Trophoblast cell (in vitro differentiated cells and primary cell): ENCODE measurements around the gene RHEB.

Experiments
- DNase-seq, 2 donors: peaks; one replicate each; pipeline ENCODE4 v3.0.0-alpha.2; 2016
- H2AFZ ChIP-seq: 2 replicates; pipeline ENCODE4 v1.6.1; 2013; ENCODE audit warnings: low read length, moderate library complexity, mild to moderate bottlenecking; ENCODE audit not compliant: insufficient read depth, poor library complexity
- H2AK5ac ChIP-seq: 2 replicates; pipeline ENCODE4 v1.6.1; 2013; ENCODE audit warnings: mild to moderate bottlenecking, low read length
- H2BK120ac ChIP-seq: 2 replicates; pipeline ENCODE4 v1.6.1; 2013; ENCODE audit warnings: low read length, mild to moderate bottlenecking, moderate library complexity; ENCODE audit not compliant: insufficient read depth, poor library complexity
- H2BK12ac ChIP-seq: 2 replicates; pipeline ENCODE4 v1.6.1; 2013; ENCODE audit warnings: mild to moderate bottlenecking, low read length, moderate library complexity
- H2BK5ac ChIP-seq: 2 replicates; pipeline ENCODE4 v1.6.1; 2013; ENCODE audit warnings: low read length, low read depth, moderate library complexity, mild to moderate bottlenecking; ENCODE audit not compliant: poor library complexity
- H3K14ac ChIP-seq: 2 replicates; pipeline ENCODE4 v1.6.1; 2013; ENCODE audit warnings: mild to moderate bottlenecking, low read length
- H3K18ac ChIP-seq: 2 replicates; pipeline ENCODE4 v1.6.1; 2013; ENCODE audit warnings: mild to moderate bottlenecking, low read length
- H3K23ac ChIP-seq: 2 replicates; pipeline ENCODE4 v1.6.1; 2013; ENCODE audit warnings: low read length
- H3K27ac ChIP-seq: 2 replicates; pipeline ENCODE4 v1.5.1; 2013; ENCODE audit warnings: low read depth, mild to moderate bottlenecking, inconsistent platforms, low read length, moderate library complexity
- H3K27me3 ChIP-seq: 2 replicates; pipeline ENCODE4 v1.6.1; 2013; ENCODE audit warnings: inconsistent platforms, mild to moderate bottlenecking, low read length, moderate library complexity; ENCODE audit not compliant: insufficient read depth
- H3K36me3 ChIP-seq, 2 experiments: 1 replicate in 1 of 2; 2 replicates in 1 of 2; pipeline ENCODE4 v1.6.1; 2013; ENCODE audit warnings: low read length in 2 of 2, mild to moderate bottlenecking in 2 of 2, moderate library complexity in 1 of 2; ENCODE audit not compliant: insufficient read depth in 2 of 2, control insufficient read depth in 1 of 2
- H3K4ac ChIP-seq: 2 replicates; pipeline ENCODE4 v1.6.1; 2013; ENCODE audit warnings: low read depth, mild to moderate bottlenecking, low read length, moderate library complexity
- H3K4me1 ChIP-seq, 2 experiments: 1 replicate in 1 of 2; 2 replicates in 1 of 2; pipeline ENCODE4 v1.6.1; 2013; ENCODE audit warnings: low read length in 2 of 2, mild to moderate bottlenecking in 2 of 2, moderate library complexity in 1 of 2; ENCODE audit not compliant: insufficient read depth in 2 of 2, control insufficient read depth in 1 of 2
- H3K4me2 ChIP-seq: 2 replicates; pipeline ENCODE4 v1.6.1; 2013; ENCODE audit warnings: inconsistent platforms, mild to moderate bottlenecking, low read length, moderate library complexity
- H3K4me3 ChIP-seq: 2 replicates; pipeline ENCODE4 v1.5.1; 2013; ENCODE audit warnings: mild to moderate bottlenecking, low read depth, low read length, inconsistent platforms
- H3K79me1 ChIP-seq: one replicate; pipeline ENCODE4 v1.6.1; 2013; ENCODE audit warnings: low read length
- H3K79me2 ChIP-seq: 2 replicates; pipeline ENCODE4 v1.6.1; 2013; ENCODE audit warnings: low read length, mild to moderate bottlenecking; ENCODE audit not compliant: control insufficient read depth, insufficient read depth, poor library complexity
- H3K9ac ChIP-seq: 2 replicates; pipeline ENCODE4 v1.6.1; 2013; ENCODE audit warnings: mild to moderate bottlenecking, low read length
- H3K9me3 ChIP-seq: 2 replicates; pipeline ENCODE4 v1.6.1; 2013; ENCODE audit warnings: low read depth, mild to moderate bottlenecking, control low read depth, inconsistent platforms, low read length; ENCODE audit not compliant: insufficient read depth
- H4K12ac ChIP-seq: 2 replicates; pipeline ENCODE4 v1.6.1; 2013; ENCODE audit warnings: low read depth, mild to moderate bottlenecking, low read length, moderate library complexity
- H4K8ac ChIP-seq: 2 replicates; pipeline ENCODE4 v1.6.1; 2013; ENCODE audit warnings: low read depth, mild to moderate bottlenecking, low read length, moderate library complexity
- H4K91ac ChIP-seq: one replicate; pipeline ENCODE4 v1.6.1; 2013; ENCODE audit warnings: low read depth, mild to moderate bottlenecking, low read length, moderate library complexity
- WGBS: extraction: QIAGEN DNeasy Blood & Tissue Kit; methylation state at CpG from one replicate; pipeline ENCODE4 v1.1.7; 2013; ENCODE audit warnings: missing lambda C conversion rate; ENCODE audit not compliant: insufficient read length, insufficient coverage; ENCODE audit errors: extremely low coverage; 5-methylcytosine and 5-hydroxymethylcytosine counted together

Gene RHEB

DNA sequence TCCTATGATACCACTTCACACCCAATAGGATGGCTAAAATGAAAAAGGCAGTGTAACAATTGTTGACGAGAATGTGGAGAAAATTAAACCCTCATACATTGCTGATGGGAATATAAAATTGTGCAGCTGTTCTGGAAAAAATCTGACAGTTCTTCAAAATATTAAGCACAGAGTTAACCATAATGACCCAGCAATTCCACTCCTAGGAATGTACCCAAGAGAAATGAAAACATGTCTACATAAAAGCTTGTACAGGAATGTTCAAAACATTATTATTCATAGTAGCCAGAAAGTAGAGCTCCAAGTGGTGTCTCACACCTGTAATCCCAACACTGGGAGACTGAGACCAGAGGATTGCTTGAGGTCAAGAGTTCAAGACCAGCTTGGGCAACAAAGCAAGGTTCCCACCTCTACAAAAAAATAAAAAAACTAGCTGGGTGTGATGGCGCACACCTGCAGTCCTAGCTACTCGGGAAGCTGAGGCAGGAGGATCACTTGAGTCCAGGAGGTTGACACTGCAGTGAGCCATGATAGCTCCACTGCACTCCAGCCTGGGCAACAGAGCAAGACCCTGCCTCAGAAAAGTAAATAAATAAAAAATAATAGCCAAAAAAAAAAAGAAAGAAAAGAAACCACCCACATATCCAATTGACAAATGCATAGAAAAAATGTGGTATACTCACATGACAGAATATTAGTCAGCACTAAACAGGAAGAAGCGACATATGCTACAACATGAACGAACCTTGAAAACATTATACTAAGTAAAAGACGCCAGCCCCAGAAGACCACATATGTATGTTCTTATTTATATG lies 5.0 kb downstream of the RHEB start:
- Histone ChIP-seq H3K27me3 (no peaks in the 10 kb centered on the region), H3K9me3 (no peaks in the 10 kb centered on the region), H3K4me2 (no peak overlapping the region), H3K14ac (no peak overlapping the region), H2BK12ac (no peak overlapping the region), H3K4me1 (peaks cover 0 to 8% of the 10 kb centered on the region in 2 experiments), H3K36me3 (no peaks in the 10 kb centered on the region), H4K12ac (no peak overlapping the region), H4K91ac (no peak overlapping the region), H2BK120ac (no peak overlapping the region), H3K27ac (no peak overlapping the region), H4K8ac (no peak overlapping the region), H2AK5ac (no peak overlapping the region), H3K23ac (no peak overlapping the region), H3K18ac (no peak overlapping the region), H3K79me2 (peaks cover 36% of the 10 kb centered on the region), H3K9ac (no peak overlapping the region), H3K79me1 (peaks cover 9% of the 10 kb centered on the region), H2BK5ac (no peak overlapping the region), H3K4ac (peak overlapping the region; percentile 78), H2AFZ (no peak overlapping the region), H3K4me3 (no peak overlapping the region)
- DNase-seq: peak in 1 of 2 donors; percentile 26
- WGBS: no CpG with 5 or more reads among the region's 6 CpGs

DNA sequence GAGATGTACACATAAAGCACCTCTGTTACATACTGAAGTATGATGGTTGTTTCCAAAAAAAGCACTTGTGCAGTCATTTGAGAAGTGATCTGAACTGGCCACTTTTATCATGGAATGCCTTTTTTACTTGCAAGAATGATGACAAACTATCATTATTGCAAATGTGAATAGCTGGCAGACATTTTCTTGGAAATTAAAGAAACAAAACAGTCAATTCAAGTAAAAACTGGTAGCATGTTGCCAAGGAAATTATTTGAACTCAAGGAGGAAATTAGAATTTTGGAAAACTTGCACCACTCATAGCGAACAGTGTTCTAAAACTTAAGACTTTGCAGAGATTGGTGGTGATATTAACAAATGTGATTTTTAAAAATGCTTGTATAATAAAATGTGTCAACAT lies 6.6 kb downstream of the RHEB start:
- no peak overlapping the region for H3K18ac ChIP-seq
- no peak overlapping the region for H3K27ac ChIP-seq
- no peak overlapping the region for H3K9ac ChIP-seq
- H4K91ac ChIP-seq: no peak overlapping the region
- H2BK120ac ChIP-seq: no peak overlapping the region
- H4K12ac ChIP-seq: no peak overlapping the region
- no peak overlapping the region for H2AK5ac ChIP-seq
- H2AFZ ChIP-seq: no peak overlapping the region
- no peaks in the 10 kb centered on the region for H3K9me3 ChIP-seq
- H3K27me3 ChIP-seq: no peaks in the 10 kb centered on the region
- H3K79me1 ChIP-seq: no peaks in the 10 kb centered on the region
- no peak overlapping the region for H3K23ac ChIP-seq
- no peak overlapping the region for H2BK5ac ChIP-seq
- peaks cover 32% of the 10 kb centered on the region for H3K79me2 ChIP-seq
- H3K14ac ChIP-seq: no peak overlapping the region
- peak overlapping the region; percentile 58 for H3K4ac ChIP-seq
- H3K36me3 ChIP-seq: no peaks in the 10 kb centered on the region
- no peak overlapping the region for H3K4me2 ChIP-seq
- H3K4me1 ChIP-seq: peaks cover 0 to 10% of the 10 kb centered on the region in 2 experiments
- no peak overlapping the region for H2BK12ac ChIP-seq
- no peak overlapping the region for H4K8ac ChIP-seq
- no peak for DNase-seq
- H3K4me3 ChIP-seq: no peak overlapping the region
- WGBS: no CpG with 5 or more reads among the region's 1 CpG

DNA sequence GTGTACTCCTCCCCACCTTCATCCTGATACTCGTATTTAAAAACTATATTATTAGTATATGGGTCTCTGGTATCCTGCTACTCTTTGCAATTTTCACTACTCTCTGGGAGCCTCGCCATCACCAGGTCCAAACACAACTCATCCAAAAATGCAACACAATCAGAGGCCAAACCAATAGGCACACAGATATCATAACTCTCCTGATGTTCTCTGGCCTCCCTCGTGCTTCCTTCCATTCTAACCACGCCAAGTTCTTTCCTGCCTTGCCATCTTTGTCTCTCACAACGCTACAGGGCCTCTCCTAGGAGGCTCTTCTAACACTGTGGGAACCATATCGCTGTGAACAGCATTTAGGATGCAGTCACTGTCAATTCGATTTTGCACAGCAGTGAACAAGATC lies 7.3 kb downstream of the RHEB start:
- no peak overlapping the region for H3K27ac ChIP-seq

DNA sequence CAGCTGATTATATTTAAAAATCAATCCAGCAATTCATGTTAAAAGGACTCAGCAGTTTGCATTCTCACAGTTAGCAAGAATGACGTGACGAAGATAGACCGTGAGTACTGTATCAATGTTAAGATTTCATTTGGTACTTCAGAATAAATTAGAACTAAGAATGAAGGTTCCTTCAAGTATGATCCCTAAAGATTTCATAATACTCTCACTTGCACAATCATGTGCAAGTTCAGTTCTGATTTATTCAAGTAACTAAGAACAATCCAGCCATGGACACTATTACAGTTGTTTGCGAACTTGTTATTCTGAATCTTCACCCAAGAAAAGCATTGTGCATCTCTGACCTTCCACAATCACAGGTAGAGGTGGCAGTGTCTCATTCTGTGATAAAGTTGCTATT lies 7.7 kb downstream of the RHEB start:
- DNase-seq: peak in 1 of 2 donors; percentile 25
- H4K12ac ChIP-seq: no peak overlapping the region
- peak overlapping the region; percentile 70 for H3K4ac ChIP-seq
- H3K23ac ChIP-seq: no peak overlapping the region
- H4K8ac ChIP-seq: no peak overlapping the region
- no peaks in the 10 kb centered on the region for H3K9me3 ChIP-seq
- no peaks in the 10 kb centered on the region for H3K36me3 ChIP-seq
- H3K4me3 ChIP-seq: no peak overlapping the region
- H2BK120ac ChIP-seq: no peak overlapping the region
- H3K9ac ChIP-seq: no peak overlapping the region
- peaks cover 0 to 5% of the 10 kb centered on the region in 2 experiments for H3K4me1 ChIP-seq
- H3K14ac ChIP-seq: no peak overlapping the region
- no CpG with 5 or more reads among the region's 4 CpGs for WGBS
- no peaks in the 10 kb centered on the region for H3K79me1 ChIP-seq
- no peak overlapping the region for H4K91ac ChIP-seq
- H3K4me2 ChIP-seq: no peak overlapping the region
- H2AFZ ChIP-seq: no peak overlapping the region
- no peak overlapping the region for H2AK5ac ChIP-seq
- no peaks in the 10 kb centered on the region for H3K27me3 ChIP-seq
- no peak overlapping the region for H2BK5ac ChIP-seq
- H3K18ac ChIP-seq: no peak overlapping the region
- H2BK12ac ChIP-seq: no peak overlapping the region
- H3K79me2 ChIP-seq: peaks cover 23% of the 10 kb centered on the region
- no peak overlapping the region for H3K27ac ChIP-seq

More for the DNA sequence above, 7.3 kb downstream of the RHEB start:
- Histone ChIP-seq H3K14ac (no peak overlapping the region), H4K12ac (no peak overlapping the region), H3K4me1 (peaks cover 0 to 5% of the 10 kb centered on the region in 2 experiments), H3K4ac (peak overlapping the region; percentile 50), H2AK5ac (no peak overlapping the region), H3K9ac (no peak overlapping the region), H3K27me3 (no peaks in the 10 kb centered on the region), H3K23ac (no peak overlapping the region), H2AFZ (no peak overlapping the region), H3K4me2 (no peak overlapping the region), H3K36me3 (no peaks in the 10 kb centered on the region), H2BK12ac (no peak overlapping the region), H4K8ac (no peak overlapping the region), H2BK120ac (no peak overlapping the region), H4K91ac (no peak overlapping the region), H3K9me3 (no peaks in the 10 kb centered on the region), H3K4me3 (no peak overlapping the region), H3K79me2 (peaks cover 26% of the 10 kb centered on the region), H3K79me1 (no peaks in the 10 kb centered on the region), H2BK5ac (no peak overlapping the region), H3K18ac (no peak overlapping the region)
- no CpG with 5 or more reads among the region's 7 CpGs for WGBS
- no peak for DNase-seq
